GM18508 (cell line): ENCODE data around the gene KRT37.
"Not testable (repeated sequence)": the region's sequence is repeated elsewhere in the genome, so short reads cannot be mapped to it uniquely, and the experiment has no call there.

Experiments used
- ATAC-seq: cut with Tn5 transposase; IDR thresholded peaks from one replicate; pipeline ENCODE4 v1.9.1; 2021; ENCODE audit warnings: moderate number of reproducible peaks; ENCODE audit not compliant: insufficient read depth, unreplicated experiment

KRT37 gene

DNA sequence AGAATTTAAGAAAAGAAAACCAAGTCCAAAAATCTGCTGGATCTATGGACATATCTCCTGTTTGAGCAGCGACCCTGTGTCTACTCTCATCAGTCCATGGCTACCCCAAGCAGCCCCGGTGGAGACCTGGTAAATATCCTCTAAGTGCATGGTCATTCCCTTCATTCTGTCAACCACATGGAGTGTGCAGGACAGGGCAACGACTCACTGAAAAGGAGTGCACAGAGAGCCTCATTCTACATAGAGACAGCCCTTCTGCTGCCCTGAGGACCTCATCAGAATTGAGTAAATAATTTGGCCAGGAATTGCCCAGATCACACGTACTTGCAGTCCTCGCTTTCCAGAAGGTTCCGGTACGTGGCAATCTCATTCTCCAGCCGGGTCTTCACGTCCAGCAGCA, 13.4 kb upstream of the KRT37 start:
- ATAC-seq: no peak

DNA sequence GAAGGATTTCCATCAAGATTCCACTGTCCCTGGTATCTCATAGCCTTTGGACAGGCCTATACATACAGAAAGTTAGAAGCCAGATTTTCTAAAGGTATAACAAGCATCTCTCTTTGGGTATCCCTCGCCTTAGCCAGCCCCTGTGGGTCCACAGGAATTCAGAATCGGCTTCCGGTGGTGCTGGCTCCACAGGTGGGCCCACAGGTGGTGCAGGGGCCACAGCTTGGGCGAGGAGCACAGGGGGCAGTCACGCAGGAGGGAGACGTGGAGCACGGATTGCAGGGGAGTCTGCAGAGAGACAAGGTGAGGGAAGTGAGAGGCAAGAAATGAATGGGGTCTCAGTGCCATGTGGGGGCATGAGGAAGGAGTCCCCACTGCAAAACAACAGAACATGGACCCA, 12.9 kb upstream of the KRT37 start:
- no peak for ATAC-seq

DNA sequence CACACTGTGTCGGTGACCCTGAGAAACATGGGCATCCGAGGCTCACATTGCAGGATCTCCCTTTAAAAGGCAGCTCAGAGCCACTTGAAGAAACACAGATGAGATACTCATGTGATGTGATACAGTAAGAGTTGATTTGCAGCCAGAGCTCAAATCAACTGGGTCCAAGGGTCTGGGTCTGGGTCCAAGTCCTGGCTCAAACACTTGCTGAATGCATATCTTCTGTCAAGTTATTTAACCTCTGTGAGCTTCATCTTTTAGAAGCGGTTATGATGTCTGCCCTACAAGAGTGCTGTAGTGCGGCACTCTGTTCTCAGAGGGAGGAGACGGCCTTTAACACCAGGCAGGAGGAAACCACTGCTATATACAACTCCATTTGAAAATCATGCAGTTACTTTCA, 10.0 kb upstream of the KRT37 start:
- ATAC-seq: no peak

DNA sequence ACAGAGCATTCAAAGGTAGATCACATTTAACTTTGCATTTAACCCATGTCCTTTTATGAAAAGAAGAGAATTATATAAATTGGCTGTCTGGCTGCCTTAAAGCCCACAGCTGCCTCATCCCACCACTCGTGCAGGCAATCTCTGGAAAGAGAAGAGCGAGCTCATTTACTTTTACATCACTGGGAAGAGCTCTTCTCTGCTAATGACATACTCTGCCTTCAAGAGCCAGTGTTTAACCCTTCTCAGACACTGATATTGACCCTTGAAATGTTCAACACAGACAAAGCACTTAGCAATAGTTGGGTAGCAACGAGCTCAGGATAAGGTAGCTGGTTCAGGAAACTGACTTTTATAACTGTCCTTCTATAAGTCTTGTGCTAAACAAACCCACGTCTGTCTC, 9.6 kb upstream of the KRT37 start:
- ATAC-seq: no peak

DNA sequence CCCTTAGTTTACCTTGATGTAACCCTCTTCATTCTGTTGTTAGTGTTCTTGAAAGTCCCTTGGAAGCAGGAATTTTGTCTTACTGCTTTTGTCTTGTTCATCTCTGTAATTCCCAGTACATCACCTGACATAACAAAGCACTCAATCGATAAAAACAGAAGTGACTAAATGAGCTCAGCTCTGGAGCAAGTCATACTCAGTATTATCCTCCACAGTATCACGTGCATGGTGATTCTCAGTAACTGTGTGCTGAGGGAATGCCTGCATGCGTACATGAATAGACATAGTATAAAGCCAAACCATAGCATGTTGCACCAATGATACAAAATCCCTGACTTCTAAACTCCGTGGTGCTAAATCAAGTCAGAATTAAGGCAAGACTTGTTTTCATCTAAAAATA, 9.2 kb upstream of the KRT37 start:
- no peak for ATAC-seq

DNA sequence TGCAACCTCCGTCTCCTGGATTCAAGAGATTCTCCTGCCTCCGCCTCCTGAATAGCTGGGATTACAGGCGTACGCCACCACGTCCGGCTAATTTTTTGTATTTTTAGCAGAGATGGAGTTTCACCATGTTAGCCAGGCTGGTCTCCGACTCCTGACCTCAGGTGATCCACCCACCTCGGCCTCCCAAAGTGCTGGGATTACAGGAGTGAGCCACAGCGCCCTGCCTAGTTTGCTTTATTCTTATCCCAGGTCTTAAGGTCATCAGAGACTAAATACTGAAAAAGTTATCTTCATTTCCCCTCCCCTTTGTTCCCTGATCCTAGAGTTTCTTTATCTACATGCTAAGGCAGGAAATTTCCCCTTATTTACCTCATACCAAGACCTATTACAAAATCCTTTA, 6.0 kb upstream of the KRT37 start:
- not testable (repeated sequence) for ATAC-seq

DNA sequence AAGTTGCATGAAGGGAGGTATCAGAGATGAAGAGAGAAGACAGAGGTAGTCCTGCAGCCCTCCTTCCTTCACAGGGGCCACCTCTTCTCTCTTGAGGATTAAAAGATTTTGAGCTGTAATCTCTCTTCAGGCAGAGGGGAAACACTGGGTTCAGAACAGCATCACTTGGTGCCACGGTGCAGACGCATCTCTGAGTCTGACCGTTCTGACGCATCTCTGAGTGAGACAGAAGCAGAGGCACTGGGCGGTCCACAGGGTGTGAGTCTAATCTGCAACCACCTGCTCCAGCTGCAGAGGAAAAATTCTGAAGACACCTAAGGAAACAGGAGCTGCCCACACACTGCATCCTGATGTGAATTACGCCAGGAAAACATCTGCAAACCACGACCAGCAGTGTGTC, 5.3 kb upstream of the KRT37 start:
- ATAC-seq: no peak

DNA sequence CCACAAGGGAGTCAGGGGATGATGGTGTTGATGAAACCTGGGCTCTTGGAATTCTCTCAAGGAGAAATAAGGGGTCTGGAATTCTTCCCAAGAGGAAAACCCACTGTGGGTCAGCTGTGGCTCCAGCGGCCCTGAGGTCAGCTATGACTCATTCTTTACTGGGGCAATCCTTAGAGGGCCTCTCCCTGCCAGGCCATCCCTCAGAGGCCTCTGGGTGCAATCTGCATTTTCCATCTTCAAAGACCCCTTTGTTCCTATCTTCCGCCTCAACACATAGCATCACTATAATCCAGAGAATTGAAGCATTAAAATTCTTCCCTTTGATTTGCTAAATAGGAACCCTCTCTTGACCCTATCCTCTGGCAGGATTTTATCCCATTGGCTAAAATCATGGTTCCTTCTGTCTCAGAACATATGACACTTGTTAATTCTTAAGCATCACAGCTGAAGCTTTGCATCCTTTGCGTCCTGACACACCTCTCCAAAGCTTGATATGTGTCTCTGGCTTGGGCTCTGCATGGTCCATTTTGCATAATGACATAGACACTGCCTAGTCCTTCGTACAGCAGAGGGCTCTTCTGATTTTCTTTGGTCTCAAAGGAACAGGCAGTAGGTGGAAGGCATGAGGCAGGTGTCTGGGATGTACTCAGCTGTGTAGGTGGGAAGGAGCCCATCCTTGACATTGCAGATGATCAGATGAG, 4.4 kb upstream of the KRT37 start:
- ATAC-seq: no peak

DNA sequence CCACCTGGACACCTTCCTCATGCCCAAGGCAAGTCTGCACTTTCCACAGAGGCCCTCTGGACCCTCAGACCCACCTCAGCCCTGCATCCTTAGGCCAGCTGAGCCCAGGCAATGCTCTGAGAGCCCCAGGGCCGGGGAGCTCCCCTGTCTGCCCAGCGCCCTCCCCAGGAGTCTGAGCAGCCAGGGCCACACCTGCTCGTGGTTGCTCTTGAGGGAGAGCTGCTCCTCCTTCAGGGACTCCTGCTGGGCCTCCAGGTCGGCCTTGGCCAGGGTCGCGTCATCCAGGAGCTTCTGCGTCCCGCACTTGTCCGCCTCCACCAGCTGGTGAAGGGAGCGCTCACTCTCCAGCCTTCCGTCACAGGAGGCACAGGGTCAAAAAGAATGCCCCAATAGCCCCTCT, 1.8 kb downstream of the KRT37 start:
- ATAC-seq: not testable (repeated sequence)

DNA sequence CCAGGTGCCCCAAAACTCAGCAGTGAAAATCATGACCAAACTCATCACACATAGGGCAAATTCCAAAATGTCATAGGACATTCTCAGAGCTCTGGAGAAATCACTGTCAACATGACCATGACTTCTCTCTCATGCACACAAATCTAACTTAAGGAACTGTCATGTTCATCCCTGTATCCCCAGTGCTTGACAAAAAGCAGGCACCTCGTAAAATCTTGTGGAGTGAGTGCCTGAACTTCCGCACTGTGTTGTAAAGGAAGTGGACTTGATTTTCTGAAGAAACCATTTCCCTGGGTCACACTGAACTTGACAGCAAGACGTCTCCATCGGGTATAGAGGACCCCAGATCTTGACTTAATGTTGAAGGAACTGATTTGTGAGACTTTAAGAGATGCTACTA, 2.8 kb downstream of the KRT37 start:
- ATAC-seq: no peak

DNA sequence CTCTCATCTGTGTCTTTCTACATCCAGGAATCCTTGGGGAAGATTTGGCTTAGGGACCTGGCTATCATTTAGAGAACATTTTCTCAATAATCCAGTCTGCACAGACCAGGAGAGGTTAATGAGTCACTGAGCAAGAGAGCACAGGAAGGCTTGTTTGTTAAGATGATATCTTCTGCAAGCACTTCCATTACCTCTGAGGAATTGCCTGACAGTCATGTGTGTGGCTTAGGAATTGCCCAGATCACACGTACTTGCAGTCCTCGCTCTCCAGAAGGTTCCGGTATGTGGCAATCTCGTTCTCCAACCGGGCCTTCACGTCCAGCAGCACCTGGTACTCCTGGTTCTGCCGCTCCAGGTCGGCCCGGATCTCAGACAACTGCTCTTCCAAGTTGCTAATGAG, 3.3 kb downstream of the KRT37 start:
- no peak for ATAC-seq

DNA sequence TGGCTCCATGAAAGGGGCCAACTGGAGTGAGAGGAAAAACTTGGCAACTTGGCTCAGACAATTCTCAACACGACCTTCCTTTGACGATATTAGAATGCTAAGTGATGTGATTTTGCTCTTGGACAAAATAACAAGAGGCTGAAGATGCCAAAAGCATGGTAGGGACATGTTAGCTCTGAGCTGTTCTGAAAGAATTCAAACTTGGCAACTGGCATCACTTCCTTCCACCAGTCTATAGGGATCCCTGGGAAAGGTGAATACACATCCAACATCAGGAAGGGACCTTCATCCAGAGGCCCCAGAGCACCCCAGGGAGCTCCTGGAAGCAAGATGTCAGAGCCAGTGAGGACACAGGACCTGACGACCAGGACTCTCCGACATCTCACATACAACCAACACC, 4.3 kb downstream of the KRT37 start:
- ATAC-seq: no peak

DNA sequence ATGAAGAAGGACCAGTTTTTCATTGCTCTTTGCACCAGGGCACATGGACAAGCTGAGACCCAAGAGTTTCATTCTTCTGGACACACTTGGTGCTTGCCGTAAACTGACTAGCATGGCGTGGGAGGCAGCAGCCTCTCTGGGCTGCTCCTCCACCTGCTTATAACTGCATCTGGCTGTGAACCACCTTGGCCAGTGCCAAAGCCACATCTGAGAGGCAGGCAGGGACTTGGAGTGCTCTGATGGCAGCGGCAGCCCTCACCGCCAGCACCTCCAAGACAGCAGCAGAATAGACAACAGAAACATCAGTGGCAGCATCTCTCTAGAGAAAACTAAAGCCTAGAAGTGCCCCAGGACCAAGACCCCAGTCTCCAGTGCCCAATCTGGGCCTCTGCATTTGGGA, 4.7 kb downstream of the KRT37 start:
- ATAC-seq: no peak

DNA sequence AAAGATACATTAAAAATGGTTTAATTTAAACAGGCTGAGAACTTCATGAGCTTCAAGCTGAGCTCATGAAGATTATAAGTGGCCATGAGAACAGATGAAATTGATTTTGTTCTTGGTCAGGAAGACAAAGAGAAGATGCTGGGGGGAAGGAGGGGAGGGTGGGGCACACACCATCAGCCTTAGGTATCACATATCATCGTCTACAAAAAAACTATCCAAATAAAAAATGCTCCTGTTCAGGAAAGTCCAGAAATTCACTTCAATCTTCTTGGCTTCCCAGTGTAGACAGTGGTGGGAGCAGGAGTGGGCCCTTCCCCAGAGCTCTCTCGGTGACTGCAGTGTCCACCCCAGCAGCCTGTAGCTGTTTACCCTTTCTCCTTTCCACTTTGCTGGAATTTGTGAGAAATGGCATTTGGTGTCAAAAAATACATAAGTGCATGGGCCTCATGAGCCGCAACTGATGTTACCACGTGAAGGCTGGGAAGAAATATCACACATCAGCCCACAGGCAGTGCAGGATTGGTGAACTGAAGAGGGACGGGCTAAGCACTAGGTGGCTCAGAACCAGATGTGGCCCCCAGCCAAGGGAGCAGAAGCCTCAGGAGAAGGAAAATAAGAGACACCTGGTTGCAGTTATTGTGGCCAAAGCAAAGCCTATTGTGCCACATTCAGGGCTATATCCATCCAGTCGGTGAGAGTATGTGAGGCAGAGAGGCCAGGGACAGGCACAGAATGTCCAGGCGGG, 6.1 kb downstream of the KRT37 start:
- ATAC-seq: no peak

DNA sequence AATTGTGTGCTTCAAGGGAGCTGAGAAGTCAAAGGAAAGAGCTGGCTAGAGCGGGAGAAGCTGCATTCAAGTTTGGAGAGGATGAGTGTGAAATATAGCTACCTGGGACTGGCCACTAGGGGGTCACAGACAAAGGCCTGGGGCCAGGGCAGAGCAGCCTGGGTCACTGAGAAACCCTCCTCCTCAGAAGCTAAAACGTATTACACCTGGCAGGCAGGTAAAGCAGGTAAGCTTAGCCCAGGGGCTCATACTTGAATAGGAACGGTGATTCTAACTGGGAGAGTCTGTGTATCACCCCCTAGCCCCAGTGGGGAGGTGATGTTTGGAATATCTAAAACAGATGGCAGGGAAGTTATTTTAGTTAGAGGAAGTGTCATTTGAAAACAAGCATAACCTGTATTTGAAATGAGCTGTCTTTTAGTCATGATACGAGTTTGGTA, 6.8 kb downstream of the KRT37 start:
- no peak for ATAC-seq

DNA sequence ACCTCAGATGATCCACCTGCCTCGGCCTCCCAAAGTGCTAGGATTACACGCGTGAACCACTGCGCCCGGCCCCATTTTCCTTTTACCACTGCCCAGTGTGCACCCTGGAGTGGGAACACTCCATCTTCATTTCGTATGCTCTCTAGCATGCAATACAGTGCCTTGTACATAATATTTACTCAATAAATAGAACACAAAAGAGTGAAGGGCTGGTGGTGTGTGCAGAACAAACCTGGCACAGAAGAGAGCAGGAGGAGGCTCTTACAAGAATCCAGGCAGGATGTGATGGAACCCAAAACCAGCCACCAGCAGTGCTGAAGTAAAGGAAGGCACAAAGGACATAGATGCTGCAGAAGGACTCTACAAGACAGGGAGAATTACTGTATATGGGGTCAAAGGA, 7.3 kb downstream of the KRT37 start:
- no peak for ATAC-seq

DNA sequence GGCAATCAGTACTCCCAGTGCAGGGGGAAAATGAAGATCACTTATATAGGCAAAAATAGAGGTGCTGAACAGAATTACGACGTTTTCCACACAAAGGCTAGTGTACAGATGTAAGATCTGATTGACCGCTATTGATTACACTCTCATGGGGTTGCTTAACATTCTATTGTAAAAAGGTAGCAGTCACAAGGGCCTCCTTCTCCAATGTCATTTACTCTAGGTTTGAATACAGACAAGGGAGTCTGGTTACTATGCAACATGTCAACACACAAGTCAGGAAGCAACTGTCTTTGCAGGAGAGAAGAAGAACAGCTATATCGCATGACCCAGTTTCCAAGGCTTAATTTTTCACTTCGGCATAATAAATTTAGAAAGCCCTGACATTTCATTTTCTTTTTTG, 7.9 kb downstream of the KRT37 start:
- no peak for ATAC-seq

DNA sequence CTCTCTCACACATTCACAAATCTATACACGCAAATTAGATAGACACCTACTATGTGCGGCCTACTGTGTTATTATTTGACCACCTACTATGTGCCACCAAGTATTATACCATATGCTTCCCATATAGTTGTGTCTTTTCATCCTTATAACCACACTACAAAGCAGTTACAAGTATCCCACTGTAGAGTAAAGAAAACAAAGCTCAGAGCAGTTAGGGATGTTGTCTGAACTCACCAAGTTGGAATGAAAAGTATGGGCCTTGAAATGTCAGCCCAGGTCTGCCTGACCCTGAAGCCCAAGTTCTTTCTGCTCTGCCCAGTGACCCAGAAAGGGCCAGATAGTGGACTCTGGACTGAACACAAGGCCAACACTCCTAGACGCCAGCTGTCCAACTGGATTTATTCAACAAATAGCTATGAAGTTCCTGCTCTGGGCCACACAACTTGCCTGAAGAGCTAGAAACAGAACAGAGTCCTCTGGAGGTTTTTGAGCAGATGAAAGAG, 8.5 kb downstream of the KRT37 start:
- ATAC-seq: no peak

DNA sequence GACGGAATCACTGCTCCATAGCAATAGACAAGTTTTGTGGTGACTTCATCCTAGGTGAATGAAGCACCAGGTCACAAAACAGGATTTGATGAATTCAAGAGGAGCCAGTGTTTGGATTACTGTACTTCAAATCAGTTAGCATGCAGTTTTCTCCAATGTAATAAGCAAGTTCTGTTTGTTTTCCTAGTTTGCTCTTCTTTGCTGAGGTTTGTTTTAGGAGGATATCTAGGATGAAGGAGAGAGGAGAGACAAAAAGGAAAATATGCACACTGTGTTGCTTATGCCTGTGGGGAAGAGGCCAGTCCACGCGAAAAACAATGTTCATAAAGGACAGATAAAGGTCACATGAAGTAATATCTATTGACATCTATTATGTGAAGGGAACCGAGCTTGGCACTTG, 9.0 kb downstream of the KRT37 start:
- no peak for ATAC-seq

DNA sequence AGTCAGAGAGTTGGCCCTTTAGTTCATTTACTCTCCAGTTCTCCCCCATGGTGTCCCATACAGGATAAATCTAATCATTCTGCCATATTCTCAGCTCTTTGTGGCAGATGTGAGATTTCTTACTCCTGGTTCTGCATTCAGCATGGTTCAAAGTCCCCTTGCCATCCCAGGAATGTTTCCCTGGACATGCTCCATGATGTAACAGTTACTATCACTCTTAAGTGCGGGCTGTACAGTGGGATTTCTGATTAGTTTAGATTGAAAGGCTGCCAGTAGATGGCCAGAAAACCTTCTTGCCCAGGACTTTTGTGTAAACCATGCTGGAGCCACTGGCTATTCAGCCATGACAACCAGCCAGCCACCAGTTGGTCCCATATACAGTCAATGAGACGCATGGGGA, 10.4 kb downstream of the KRT37 start:
- no peak for ATAC-seq

DNA sequence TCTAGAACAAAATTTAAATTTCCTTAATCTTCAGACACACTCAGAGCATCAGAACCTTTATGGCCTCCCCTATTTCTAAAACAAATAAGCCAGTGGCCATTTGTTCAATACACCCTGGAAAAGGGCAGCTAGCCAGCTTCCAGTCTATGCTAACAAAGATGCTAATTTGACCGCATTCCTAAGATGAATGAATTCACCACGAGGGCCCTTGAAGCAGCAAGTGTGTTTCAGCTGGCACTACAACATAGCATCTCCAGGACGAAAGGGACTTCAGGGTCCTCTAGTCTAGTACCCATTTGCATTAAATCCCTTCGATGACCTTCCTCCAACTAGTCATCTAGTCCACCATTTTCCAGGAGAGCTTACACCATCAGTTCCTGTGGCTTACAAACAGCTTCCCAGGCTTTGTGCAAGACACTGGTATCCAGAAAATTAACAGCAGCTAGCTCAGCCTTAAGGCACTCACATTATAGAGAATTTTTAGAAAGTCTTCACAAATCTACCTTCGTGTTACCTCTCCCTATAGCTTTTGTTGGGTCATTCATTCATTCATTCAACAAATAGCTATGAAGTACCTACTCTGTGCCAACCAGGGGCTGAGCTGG, 10.9 kb downstream of the KRT37 start:
- no peak for ATAC-seq
